ENCODE measurements around the gene HHIP. TPM values are rescaled to one million over a fixed set of nuclear protein-coding genes. Genes with fewer than 3 reads are reported as not detected.

The HHIP gene
- total RNA-seq, 6 experiments from 2014 or later, result 0.09 to 1.1 (median 0.42) TPM

DNA sequence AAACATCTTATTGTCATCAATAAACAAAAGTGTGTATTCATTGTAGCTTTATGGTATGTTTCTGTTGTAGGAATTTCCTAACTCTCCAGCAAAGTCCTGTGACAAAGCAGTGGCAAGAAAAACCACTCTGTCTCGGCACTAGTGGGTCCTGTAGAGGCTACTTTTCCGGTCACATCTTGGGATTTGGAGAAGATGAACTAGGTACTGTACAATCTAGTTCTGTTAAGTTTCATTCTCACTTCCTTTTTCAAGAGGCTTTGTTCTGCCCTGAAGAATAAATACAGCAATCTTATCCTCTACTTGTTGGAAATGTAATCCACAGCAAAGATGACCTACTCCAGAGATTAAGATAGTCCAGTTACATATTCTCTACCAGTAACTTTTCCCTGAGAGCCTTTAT is 69.3 kb downstream of the HHIP start:
- Mint-ChIP-seq H3K4me3 (no peak overlapping the region), H3K9me3 (no peaks in the 10 kb centered on the region), H3K4me1 (ENCODE audit: low read depth) (peaks cover 36% of the 10 kb centered on the region), H3K27ac (no peak overlapping the region), H3K36me3 (ENCODE audit: low read depth) (no peaks in the 10 kb centered on the region), H3K27me3 (ENCODE audit: insufficient read depth) (no peaks in the 10 kb centered on the region)
- TF ChIP-seq, protein P1, sequence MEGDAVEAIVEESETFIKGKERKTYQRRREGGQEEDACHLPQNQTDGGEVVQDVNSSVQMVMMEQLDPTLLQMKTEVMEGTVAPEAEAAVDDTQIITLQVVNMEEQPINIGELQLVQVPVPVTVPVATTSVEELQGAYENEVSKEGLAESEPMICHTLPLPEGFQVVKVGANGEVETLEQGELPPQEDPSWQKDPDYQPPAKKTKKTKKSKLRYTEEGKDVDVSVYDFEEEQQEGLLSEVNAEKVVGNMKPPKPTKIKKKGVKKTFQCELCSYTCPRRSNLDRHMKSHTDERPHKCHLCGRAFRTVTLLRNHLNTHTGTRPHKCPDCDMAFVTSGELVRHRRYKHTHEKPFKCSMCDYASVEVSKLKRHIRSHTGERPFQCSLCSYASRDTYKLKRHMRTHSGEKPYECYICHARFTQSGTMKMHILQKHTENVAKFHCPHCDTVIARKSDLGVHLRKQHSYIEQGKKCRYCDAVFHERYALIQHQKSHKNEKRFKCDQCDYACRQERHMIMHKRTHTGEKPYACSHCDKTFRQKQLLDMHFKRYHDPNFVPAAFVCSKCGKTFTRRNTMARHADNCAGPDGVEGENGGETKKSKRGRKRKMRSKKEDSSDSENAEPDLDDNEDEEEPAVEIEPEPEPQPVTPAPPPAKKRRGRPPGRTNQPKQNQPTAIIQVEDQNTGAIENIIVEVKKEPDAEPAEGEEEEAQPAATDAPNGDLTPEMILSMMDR (IDR thresholded peaks at IDR 0.05), result no peak
- no peak for DNase-seq

DNA sequence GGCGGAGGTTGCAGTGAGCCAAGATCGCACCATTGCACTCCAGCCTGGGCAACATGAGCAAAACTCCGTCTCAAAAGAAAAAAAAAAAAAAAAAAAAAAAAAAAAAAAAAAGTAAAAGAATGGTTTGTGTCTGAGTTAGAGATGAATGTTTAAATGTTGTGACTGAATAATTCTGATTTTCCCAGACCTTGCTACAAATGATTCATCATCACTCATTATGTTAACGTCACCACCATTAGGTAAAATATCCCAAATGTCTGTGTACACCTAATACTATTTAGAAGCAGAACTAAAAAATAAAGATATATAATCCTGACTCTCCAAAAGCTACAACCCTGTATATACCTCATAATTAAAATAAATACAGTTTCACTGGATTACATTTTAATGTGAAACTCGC is 70.8 kb downstream of the HHIP start:
- no peak for DNase-seq
- H3K4me3 Mint-ChIP-seq, result no peak overlapping the region
- H3K27ac Mint-ChIP-seq, result no peak overlapping the region
- H3K36me3 Mint-ChIP-seq (ENCODE audit: low read depth), result no peaks in the 10 kb centered on the region
- no peaks in the 10 kb centered on the region; the same call in 1 of the 2 replicates for H3K27me3 Mint-ChIP-seq (ENCODE audit: insufficient read depth)
- H3K4me1 Mint-ChIP-seq (ENCODE audit: low read depth), result peaks cover 21% of the 10 kb centered on the region
- no peaks in the 10 kb centered on the region for H3K9me3 Mint-ChIP-seq
- TF ChIP-seq, protein P1 (IDR thresholded peaks at IDR 0.05), result no peak

DNA sequence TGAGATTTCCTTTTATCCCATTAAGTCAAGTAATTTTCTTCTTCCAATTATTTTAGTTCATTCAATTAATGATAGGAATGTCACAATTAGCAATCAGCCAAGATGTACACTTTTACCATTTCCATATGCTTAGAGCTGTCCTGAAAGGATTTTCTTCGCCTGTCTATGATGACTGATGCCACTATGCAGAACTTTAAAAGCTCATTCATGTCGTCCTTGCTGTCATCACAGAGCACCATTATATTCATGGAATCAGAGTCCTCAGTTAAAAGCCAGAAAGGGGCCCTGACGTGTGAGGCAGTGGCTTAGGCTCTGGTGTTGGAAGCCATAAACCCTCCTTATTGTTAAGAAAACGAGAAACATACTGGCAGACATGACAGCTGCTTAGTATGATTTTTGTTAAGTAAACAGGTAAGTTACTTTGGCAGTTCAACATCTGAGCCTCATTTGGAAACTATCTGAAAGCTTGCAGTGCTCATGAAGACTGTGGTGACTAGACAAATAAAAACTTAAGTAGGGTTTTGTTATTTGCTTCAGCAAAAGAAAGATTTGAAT is 73.1 kb downstream of the HHIP start:
- Mint-ChIP-seq H3K36me3 (ENCODE audit: low read depth) (no peaks in the 10 kb centered on the region), H3K4me3 (no peak overlapping the region), H3K9me3 (no peaks in the 10 kb centered on the region), H3K27me3 (ENCODE audit: insufficient read depth) (no peaks in the 10 kb centered on the region; the same call in 1 of the 2 replicates), H3K4me1 (ENCODE audit: low read depth) (peaks cover 6% of the 10 kb centered on the region; the same call in 1 of the 2 replicates), H3K27ac (no peak overlapping the region)
- TF ChIP-seq, protein P1 (IDR thresholded peaks at IDR 0.05), result no peak
- DNase-seq, result no peak

DNA sequence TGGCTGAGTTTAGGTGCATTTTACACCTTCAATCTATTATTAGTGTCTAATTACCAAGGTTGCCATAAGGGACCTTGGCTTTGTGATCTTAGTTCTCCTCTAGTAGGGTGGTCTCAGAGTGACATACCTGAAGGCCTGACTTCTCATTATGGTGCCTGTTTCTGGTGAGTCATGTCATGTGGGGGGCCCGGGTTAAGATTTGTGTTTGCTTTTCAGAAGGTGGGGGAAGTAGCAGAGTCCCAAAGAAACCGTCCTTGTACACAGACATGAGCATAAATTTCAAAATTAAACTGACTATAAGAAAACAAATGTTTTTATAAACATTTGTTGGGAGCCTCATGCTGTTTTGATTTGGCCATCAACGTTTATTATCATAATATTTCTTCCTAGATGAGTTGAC is 74.5 kb downstream of the HHIP start:
- no peaks in the 10 kb centered on the region for H3K36me3 Mint-ChIP-seq (ENCODE audit: low read depth)
- H3K27ac Mint-ChIP-seq, result no peak overlapping the region

DNA sequence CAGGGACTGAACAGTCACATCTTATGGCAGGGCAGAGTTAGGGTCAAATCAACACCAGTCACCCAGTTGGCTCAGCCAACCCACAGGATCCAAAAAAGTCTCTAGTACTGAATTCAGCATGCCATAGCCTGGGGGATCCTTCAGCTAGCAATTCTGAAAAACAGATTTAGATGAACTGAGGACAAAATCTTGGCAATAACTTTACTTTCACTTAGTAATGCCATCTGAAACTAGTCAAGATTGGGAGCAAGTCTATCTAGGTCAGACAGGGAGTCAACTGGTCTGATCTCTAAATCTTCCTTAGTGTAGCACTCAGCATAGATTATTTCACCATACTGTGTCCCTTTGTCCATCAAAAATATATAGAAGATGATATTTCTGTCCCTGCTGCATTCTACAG is 76.0 kb downstream of the HHIP start:
- H3K27me3 Mint-ChIP-seq (ENCODE audit: insufficient read depth), result no peaks in the 10 kb centered on the region; the same call in 1 of the 2 replicates
- TF ChIP-seq, protein P1 (IDR thresholded peaks at IDR 0.05), result no peak
- no peaks in the 10 kb centered on the region for H3K36me3 Mint-ChIP-seq (ENCODE audit: low read depth)
- H3K27ac Mint-ChIP-seq, result no peak overlapping the region
- H3K9me3 Mint-ChIP-seq, result no peaks in the 10 kb centered on the region
- H3K4me1 Mint-ChIP-seq (ENCODE audit: low read depth), result no peaks in the 10 kb centered on the region; the same call in 1 of the 2 replicates
- DNase-seq, result no peak
- H3K4me3 Mint-ChIP-seq, result no peak overlapping the region

More for the DNA sequence above, 74.5 kb downstream of the HHIP start:
- no peak overlapping the region for H3K4me3 Mint-ChIP-seq
- no peaks in the 10 kb centered on the region; the same call in 1 of the 2 replicates for H3K27me3 Mint-ChIP-seq (ENCODE audit: insufficient read depth)
- no peak for DNase-seq
- no peaks in the 10 kb centered on the region for H3K9me3 Mint-ChIP-seq
- TF ChIP-seq, protein P1 (IDR thresholded peaks at IDR 0.05), result no peak
- H3K4me1 Mint-ChIP-seq (ENCODE audit: low read depth), result no peaks in the 10 kb centered on the region; the same call in 1 of the 2 replicates
